ENCODE data around the gene DBI.

The DBI gene

GRCh38 chr2:119366649-119367471 is at the start of gene DBI, which contains the start of gene C2orf76:
TSS of gene DBI (plus strand) at chr2:119366977. CDS start at chr2:119367052, 75 bp downstream.
TSS of gene C2orf76 (minus strand) at chr2:119366834. CDS start at chr2:119339959, 26,875 bp downstream.
- peak; percentile 91 to 97 (median 95) for DNase-seq

GRCh38 chr2:119317554-119317953 is 49.2 kb upstream of the DBI start:
- DNase-seq: no peak

- no peak for DNase-seq
Measured at GRCh38 chr2:119319593-119319992, 47.2 kb upstream of the DBI start.

DNA sequence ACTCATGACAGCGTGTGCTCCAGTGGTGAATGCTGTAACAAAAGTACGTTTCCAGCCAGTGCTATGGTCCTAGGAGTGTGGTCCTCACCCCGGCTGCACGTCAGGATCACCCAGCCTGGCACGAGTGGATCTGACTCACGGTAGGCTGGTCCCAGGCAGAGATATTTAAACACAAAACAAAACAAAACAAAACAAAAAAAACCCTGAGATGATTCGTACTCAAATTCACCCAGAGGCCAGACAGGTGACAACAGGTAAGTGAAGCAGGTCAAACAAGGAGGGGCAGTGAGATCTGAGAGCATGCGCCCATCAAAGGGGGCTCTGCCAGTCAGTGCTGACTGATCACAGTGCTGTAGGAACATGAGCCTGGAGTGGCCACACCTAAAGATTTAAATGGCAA is 43.3 kb upstream of the DBI start:
- DNase-seq: no peak

- no peak for DNase-seq
Measured at GRCh38 chr2:119324685-119325270, 42.0 kb upstream of the DBI start.

GRCh38 chr2:119326938-119327337 is 39.8 kb upstream of the DBI start:
- DNase-seq: no peak

GRCh38 chr2:119327431-119327830 is 39.3 kb upstream of the DBI start:
- DNase-seq: no peak

GRCh38 chr2:119332953-119333352 is 33.8 kb upstream of the DBI start:
- DNase-seq: no peak

- DNase-seq: no peak
Measured at GRCh38 chr2:119333360-119333759, 33.4 kb upstream of the DBI start.

- DNase-seq: no peak
Measured at GRCh38 chr2:119333833-119334232, 32.9 kb upstream of the DBI start.

DNA sequence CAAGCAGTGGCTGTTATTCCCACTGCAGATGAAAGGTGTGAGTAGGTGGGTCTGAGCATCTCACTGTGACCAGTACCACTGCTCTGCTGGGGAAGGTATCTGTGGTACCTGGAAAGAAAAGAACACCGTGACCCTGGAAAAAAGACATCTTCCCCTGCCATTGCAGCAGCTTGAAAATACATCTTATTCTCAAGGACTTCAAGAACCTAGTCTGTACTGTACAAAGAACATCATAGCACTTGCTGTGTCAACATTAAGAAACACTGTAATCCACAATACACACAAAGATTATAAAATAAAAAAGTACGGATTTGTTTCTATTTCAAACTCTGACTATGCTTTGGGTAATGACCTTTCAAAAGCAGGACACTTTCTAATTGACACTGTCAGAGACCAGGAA is 29.0 kb upstream of the DBI start:
- DNase-seq: no peak

- no peak for DNase-seq
Measured at GRCh38 chr2:119338272-119338671, 28.5 kb upstream of the DBI start.

- DNase-seq: no peak
Measured at GRCh38 chr2:119338826-119339561, 27.8 kb upstream of the DBI start.

- no peak for DNase-seq
Measured at GRCh38 chr2:119339562-119339923, 27.2 kb upstream of the DBI start.

GRCh38 chr2:119341684-119342083 is 25.1 kb upstream of the DBI start:
- no peak for DNase-seq

GRCh38 chr2:119349289-119349688 is 17.5 kb upstream of the DBI start:
- DNase-seq: no peak

GRCh38 chr2:119350311-119350998 is 16.3 kb upstream of the DBI start:
- no peak for DNase-seq

DNA sequence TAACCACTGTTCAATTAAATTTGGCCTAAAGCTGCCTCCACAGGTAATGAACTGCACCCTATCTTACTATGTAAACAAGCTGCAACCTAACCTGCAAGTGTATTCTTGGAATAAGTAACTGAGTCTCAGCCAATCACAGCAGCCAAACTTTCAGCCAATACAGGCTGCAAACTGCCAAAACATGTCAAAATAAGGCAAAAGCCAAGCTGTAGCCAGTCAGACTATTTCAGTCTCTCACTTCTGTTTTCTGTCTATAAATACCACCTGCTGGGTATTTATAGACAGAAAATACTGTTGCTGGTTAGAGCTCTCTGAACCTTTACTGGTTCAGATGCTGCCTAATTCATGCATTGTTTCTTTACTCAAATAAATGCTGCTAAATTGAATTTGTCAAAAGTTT is 14.4 kb upstream of the DBI start:
- DNase-seq: no peak

DNA sequence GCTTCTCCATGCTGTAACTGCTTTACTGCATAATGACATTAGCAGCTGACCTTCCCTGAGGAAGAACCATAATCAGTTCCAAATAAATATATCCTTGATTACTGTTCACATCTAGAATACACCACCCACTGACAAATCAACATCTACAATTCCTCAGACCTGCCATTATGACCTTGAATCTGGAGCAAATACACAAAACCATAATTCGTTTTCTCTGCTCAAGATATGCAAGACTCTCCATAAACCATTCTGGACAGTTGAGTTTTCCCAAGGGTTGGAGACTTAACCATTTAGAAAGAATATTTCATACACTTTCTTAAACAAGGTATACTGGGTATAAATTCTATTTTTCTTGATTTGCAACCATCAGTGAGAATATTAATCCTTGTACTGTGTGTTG is 11.9 kb upstream of the DBI start:
- DNase-seq: peak in 1 of 3 experiments; percentile 2

DNA sequence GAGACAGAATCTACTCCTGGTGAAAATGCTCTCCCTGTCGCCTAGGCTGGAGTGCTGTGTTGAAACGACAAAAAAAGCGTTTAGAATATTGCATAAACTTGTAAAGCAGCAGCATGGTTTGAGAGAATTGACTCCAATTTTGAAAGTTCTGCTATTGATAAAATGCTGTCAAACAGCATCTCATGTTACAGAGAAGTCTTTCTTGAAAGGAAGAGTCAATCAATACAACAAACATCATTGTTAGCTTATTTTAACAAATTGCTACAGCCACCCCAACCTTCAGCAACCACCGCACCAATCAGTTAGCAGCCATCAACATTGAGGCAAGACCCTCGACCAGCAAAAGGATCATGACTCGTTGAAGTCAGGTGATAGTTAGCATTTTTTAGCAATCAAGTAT is 7.0 kb upstream of the DBI start:
- no peak for DNase-seq

DNA sequence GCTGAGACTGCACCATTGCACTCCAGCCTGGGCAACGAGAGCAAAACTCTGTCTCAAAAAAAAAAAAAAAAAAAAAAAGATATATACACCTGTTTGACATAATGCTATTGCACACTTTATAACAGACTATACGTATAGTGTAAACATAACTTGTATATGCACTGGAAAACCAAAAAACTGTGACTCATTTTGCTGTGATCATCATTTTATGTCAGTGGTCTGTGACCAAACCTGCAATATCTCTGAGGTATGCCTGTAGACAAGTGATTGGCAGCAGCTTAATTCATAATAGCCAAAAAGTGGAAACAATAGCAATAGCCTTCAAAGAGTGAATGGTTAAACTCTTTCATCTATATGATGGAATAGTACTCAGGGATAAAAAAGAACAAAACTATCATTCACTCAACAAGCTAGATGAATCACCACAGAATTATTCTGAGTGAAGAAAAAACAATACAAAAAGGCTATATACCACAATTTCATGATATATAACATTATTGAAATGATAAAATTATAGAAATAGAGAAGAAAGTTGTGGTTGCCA is 6.3 kb upstream of the DBI start:
- no peak for DNase-seq

DNA sequence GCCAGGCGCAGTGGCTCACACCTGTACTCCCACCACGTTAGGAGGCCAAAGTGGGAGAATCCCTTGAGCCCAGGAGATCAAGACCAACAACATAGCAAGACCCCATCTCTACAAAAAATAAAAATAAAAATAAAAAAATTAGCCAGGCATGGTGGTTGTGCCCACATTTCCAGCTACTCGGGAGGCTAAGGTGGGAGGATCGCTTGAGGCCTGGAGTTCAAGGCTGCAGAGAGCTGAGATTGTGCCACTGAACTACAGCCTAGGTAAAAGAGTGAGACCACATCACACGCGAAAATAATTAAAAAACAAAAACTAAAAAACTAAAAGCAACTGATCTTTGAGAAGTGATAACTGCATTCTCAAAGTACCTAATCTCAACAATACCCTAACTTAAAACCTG is 2.0 kb upstream of the DBI start:
- no peak for DNase-seq

GRCh38 chr2:119365436-119365835 is 1.3 kb upstream of the DBI start:
- DNase-seq: no peak

Measured in NCI-H1417 (cell line).